GM21717 (cell line): ENCODE results near the gene MRPL17.
A peak's percentile ranks its signal among the peaks of the same experiment; 100 is the strongest.

Experiments
- ATAC-seq: cut with Tn5 transposase; IDR thresholded peaks from one replicate; pipeline ENCODE4 v1.9.1; 2021; ENCODE audit warnings: mild to moderate bottlenecking, moderate library complexity; ENCODE audit not compliant: unreplicated experiment

MRPL17 gene

DNA sequence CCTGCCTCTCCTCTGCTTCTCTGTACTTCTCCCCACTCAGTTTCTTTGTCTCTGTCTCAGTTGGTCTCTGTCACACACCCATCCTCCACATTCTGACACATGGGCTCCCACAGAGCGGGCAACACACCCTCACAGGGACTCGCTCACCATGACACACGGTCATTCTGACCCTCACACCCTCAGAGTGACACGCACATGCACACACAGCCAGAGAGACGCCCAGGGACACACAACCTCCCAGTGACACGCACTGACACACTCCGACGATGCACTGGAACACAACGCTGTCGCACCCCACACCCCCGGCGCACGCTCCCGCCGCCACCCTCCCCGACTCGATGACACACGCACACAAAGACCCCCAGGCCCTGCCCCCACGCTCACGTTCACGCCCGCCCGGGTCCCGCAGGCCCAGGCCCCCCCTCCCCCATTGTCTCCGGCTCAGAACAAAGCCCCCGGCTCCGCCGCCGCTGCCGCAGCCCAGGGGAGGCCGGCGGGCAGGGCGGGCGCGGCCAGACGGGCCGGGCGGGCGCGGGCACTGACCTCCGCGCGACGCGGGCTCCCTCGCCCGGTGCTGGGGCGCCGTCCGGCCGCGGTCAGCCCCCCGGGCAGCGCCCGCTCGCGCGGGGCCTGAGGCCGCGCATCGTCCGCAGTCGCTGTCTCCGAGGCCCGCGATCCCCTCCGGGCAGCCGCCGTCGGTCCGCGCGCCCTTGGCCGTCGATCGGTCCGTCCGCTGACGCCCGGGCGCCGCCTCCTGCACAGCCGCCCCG, 27.9 kb downstream of the MRPL17 start:
- ATAC-seq, result no peak

DNA sequence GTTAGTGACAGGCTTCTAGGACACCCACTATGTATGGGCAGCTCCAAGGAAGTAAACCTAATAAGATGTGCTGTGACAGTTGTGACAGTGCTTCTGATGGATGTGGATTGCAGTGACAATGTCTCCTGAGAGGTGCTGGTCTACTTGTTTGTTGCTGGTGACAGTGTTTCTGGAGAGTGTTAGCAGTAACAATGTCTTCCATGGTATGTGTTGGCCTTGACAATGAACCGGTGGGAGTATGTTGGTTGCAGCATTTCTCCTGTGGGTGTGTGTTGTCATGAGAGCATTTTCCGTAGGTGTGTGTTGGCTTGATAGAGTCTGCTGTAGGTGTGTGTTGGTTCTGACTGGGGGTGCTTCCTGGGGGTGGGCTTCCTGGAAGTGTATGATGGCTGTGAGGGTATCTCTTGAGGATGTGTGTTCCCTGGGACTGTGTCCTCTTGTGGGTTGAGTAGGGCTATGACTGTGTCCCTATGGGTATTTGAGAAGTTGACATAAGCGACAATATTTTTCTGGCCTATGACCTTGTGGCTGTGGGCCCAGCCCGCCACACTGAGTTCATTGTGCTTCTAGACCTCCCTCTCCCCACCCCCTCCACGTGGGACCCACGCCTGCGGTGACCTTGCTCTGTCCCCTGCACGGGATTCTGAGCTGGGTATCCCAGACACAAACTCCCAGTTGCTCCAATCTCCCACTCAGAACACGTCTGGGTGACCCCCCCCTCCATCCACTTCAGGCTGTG, 28.7 kb downstream of the MRPL17 start:
- no peak for ATAC-seq

DNA sequence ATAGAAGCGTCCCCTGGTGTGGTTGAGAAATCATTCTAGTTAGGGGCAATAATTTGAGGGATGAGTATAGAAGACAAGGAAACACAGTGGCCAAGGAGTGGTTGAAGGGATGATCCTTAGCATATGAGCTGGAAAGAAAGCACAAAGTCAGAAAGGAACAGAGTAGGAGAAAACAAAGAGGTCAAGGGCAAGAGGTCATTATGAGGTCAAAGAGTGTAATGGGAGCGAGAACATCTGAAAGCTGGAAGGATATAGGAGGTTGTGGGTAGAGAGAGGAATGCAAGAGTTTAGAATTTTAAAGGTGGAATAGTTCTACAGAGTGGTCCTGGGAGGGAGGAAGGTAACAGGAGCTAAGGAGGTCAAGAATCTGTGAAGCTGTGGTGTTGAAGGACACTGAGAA, 29.5 kb downstream of the MRPL17 start:
- no peak for ATAC-seq

DNA sequence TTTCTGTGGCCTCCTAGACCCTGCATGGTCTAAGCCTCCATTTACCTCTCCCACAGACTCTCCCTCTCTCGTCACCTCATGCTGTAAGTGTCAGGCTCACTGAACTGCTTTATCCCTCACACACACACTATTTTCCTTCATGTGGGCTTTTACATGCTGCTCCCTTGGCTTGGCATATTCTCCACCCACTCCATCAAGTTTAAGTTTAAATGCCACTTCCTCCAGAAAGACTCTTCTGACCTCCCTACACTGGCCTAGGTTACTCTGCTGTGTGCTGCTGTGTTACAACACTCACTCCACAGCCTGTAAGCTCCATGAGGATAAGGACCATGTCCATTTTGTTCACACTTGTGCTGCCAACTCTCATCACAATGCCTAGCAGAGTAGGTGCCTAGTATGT, 30.0 kb downstream of the MRPL17 start:
- no peak for ATAC-seq

DNA sequence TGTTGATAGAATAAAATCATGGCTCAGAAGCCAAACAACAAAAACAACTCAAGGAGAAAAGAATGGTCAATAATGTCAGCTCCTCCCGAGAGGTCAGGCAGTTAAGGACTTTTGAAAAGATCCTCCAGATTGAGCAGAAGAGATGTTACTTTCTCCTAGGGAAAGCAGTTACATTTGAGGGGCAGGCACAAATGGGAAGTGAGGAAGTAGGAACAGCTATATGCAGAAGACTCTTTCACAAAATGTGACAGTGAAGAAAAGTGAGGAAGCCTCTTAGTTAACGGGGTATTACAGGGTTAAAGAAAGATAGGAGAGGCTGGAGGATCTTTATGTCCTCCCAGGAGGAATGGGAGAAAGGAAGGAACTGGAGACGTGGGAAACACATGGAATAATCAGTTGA, 31.0 kb downstream of the MRPL17 start:
- no peak for ATAC-seq

DNA sequence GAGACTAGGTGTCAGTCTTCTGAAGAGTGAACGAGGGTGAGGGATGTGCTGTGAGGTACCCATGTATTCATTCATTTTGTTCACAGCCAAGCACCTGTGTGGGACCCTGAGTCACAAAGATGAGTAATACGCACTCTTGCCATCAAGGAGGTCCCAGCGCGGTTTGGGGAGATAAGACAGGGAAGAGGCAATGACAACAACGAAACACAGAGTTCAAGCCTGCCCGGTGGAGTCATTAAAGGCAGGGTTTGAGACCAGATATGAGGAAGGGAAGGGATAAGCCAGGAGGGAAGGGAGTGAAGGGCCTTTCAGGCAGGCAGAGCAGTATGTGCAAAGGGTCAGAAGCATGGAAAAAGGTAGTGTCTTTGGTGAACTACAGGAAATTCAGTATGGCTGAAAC, 32.2 kb downstream of the MRPL17 start:
- ATAC-seq, result no peak

DNA sequence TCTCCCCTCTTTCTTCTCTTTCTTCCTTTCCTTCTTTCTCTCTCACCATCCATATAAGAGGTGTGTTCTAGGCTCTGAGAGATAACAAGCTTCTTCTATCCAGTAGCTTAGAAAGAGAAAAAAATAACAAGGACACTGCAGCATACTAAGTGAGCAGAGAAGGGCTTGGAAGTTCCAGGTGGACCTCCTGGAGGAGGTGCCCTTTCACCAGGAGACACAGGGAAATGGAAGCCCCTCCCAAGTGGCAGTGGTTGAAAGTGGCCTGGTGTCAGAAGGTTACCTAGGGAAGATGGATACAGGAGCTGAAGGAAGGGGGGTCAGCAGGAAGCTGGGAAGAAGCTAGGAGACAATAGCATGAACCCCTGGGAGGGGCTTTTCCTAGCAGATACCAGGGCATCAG, 33.0 kb downstream of the MRPL17 start:
- ATAC-seq, result no peak

DNA sequence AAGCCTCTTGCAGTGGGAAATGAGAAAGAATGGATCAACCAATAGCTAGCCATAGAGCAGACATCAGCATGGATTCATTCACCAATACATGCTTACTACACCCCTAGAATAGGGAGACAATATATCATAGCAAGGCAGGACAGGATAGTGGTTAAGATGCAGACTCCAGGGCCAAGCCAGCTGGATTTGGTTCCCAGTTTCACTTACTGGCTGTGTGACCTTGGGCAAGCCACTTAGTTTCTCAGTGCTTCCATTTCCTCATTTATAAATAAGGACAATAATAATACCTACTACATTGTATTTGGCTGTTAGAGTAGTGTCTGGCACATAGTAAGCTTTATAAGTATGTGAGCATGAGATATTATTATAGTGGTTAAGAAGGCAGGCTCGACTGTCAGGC, 34.6 kb downstream of the MRPL17 start:
- no peak for ATAC-seq

DNA sequence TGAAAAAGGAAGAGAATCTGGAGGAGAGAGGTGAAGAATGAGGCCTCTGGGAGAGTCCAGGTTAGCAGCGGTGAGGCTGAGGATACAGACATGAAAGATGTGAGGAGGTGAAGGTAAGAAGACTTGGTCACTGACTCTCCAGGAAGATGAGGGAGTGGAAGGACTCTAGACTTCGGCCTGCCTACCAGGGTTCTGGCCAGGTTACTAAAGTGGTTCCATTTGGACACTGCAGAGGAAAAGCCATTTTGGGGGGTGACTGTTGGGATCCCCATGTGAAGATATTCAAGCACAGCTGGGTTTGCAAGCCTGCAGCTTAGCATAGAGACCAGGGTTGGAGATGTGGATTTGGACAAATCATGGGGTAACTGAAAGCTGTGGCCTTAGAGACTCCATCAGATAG, 35.3 kb downstream of the MRPL17 start:
- ATAC-seq, result no peak

DNA sequence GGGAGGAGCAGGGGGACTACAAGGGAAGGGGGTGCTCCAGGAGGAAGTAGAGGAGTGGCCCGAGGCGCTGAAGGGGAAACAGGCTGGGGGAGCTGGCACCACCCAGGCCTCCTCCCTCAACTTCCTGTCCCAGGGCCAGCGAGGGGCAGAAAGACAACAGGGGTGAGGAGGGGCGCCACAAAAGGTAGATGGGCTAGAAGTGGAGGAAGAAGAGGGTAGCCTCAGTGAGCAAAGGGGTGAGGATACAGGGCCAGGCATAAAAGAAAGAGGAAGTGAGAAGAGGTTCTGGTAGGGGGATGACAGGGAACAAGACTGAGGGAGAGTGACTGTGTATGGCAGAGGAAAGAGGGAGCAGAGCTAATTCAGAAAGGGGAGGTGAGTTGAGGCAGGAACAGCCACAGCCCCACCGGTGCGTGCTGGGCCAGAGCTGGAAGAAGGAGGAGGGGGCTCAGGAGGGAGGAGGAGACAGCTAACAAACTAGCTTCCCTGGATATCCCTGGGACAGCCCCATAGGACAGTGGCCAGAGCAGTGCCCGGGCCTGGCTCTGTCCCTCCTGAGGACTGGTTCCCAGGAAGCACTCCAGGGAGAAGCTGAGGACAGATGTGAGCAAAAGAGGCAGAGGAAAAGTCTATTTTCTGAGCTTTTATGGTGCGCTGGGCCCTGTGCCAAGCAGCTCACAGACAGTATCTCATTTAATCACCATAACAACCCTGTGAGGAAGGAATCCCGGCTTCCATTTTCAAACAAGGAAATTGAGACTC, 36.0 kb downstream of the MRPL17 start:
- ATAC-seq, result peak; percentile 95

DNA sequence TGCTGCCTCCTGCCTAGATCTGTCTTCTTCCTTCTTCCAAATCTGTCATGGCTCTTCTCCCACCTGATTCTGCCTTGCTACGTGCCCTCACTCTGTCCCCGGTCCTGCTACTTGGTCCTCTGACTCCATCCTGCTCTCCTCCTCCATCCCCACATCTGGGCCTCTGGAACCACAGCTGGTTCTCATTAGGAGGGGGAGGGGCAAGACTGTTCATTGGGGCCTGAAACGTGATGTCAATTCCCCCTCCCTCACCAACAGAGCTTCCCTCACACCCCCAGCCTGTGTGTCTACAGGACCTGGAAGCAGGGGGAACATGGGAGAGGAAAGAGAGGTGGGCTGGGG, 36.6 kb downstream of the MRPL17 start:
- no peak for ATAC-seq

DNA sequence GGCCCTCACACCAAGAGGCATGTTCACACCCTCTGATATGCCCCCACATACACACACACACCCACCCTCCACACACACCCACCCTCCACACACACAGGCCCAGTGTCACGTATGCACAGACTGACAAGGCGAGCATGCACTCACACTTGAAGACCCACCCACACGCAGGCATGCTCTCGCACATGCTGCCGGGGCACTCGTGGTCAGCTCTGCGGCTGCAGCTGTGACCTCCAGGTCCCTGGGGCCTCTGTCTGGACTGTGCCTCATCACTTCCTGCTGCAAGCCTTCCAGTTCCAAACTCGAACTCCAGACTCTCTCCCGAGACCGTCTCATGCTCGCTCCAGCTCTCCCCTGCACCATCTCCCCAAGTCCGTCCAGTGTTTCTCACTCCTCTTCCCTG, 37.1 kb downstream of the MRPL17 start:
- ATAC-seq, result no peak

DNA sequence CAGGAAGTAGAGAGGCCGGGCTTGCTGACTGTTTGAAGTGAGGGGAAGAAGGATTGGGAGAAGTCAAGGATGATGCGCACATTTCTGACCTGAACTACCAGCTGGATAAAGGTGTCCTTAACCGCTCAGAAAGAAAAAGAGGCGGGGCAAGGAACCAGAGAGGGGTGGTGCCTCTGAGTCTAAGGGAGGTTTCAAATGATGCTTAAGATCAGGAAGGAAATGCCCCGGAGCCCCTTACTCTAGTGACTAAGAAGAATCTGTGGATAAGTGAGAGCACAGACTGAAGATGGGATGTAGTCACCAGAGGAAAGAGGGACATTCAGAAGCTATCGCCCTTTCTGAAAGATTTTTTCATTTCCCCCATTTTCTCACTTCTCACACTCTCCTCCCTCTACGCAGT, 40.2 kb downstream of the MRPL17 start:
- no peak for ATAC-seq

DNA sequence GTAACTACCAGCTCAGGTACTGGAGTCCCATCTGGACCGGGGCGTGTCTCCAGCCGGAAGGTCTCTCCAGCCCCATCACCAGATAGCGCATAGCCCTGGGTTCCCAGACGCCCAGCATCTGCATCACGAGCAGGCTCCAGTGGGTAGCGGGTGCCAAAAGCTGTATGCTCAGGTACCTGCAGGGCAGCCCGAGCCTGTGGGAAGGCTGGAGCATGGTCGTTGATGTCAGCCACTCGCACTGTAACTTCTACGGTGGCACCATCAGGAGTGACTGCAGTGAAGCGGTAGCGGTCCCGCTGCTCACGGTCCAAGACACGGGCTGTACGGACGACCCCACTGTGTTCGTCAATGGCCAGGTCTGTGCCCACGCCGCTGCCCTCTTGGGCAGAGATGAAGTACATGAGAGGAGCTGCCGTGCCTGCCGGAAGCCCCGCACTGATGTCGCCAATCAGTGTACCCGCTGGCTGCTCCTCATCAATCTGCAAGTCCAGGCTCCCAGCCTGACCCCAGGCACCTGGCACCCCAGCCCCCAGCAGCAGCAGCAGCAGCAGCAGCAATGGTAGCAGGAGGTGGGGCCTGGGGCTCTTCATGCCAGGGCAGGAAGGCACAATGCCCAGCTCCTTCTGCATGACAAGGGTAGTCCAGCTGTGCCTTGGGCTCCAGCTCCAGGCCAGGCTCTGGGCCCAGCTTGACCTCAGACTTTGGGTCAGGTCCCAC, 42.0 kb downstream of the MRPL17 start:
- ATAC-seq, result no peak

DNA sequence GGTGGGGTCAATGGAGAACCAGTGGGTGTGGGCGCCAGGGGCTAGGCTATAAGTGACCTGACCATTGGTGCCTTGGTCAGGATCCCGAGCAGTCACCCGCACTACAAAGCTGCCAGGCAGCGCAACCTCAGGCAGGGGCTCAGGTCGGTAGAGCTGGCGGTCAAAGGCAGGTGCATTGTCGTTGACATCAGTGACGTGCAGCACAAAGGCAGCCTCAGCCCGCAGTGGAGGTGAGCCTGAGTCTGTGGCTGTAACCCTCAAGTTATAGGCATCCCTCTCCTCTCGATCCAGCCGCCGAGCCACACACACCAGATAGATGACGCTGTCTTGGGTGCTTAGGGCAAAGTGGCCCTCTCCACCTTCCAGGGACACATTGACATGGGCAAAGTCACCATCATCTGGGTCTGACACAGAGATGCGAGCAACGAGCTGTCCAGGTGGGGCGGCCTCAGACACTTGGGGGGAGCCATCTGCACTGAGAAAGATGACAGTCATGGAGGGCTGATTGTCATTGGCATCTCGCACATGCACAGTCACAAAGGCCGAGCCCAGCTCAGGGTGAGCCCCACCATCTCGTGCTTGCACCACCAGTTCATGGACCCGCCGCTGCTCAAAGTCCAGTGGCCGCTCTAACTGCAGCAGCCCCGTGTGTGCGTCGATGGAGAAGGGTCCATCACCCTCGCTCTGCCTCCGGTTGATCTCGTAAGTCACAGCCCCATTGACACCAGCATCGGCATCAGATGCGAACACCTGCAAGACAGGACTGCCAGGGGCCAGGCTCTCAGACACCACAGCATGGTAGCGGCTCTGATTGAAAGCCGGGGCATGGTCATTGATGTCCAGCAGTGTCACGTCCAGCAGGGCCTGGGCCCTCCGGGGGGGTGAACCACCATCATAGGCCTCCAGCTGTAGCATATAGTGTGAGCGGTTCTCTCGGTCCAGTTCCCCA, 42.8 kb downstream of the MRPL17 start:
- no peak for ATAC-seq

DNA sequence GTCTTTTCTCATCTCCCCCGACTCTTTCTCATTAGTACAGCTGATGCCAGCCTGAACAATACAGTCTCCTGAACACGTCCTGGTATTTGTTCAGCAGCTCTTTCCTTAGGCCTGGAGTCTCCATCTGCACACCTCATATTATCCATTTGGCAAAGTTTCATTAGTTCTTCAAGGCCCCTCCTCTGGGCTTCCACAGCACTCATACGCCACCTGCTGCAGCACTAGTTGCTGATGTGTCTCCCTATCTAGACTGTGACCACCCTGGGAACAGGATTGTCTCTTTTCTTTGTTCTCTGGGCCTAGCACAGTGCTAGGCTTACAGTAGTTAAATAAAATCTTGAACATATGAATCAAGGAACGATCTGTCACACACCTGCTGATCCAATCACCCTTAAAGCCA, 44.7 kb downstream of the MRPL17 start:
- ATAC-seq, result no peak

DNA sequence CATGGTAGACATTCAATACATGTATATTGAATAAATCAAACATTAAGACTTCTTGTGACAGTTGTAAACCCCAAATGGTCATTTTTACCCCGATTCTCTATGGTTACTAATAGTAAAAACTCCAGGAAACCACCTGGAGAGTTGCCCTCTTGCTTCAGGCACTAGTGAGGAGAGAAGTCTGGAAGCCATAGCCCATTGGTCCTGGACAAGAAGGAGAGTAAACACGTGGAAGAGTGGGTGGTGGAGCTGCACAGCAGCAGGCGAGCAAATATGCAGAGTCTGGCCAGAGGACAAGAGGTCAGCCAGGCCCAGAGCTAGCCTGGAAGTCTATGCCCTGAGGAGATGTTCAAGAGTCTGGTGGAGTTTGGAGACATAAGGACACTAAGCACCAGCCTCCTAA, 45.3 kb downstream of the MRPL17 start:
- ATAC-seq, result no peak

DNA sequence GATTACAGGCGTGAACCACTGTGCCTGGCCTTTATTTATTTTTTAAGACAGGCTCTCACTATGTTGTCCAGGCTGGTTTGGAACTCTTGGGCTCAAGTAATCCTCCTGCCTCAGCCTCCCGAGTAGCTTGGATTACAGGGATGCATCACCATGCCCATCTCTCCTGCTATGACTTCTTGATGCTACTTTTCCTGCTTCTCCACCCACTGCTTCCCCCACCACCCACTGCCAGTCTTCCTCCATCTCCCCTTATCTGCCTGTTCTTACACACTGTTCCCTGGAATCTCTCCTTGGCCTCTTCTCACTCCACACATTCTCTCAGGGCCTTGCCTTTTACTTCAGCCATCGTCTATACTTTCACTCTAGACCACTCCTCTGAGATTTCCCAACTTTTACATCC, 46.7 kb downstream of the MRPL17 start:
- ATAC-seq, result no peak

DNA sequence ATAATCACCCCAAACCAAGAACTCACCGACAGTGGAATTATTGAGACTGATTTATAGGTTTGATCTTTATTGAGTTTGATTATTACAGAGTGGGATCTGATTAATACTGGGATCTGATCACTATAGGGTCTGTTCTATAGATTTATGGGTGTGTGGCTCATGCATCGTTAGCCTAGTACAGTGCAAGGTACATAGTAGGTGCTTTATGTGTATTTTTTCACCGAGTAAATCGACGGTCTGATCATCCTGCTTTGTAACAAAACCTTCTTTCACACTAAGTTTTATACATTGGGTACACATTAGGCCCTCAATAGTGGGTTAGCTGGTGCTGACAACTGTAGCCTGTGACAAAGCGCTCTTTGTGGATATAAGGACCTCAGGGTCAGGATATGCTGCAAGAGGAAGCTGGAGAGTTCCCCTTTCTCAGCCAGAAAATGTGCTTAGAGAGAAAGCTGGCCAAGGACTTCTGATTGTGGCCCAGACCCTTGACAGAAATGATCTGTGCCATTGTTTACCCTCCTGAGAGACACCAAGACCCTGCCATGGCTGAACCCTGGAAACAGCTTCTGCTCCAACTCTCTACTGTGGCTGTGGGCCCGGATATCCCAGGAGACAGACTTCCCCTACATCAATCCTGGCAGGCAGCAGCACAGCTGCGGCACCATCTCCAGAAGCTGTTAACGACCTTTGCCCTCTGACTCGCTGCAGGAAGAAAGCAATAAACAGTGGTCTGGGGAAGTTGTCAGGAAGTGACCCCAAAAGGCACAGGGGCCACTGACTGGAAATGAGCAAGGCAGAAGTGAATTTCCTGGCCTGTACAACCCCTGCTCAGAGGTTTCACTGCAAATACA, 47.8 kb downstream of the MRPL17 start:
- no peak for ATAC-seq
